HG03139 (cell line): ENCODE measurements around the gene PCGF3.
"Not testable (repeated sequence)": the region's sequence is repeated elsewhere in the genome, so short reads cannot be mapped to it uniquely, and the experiment has no call there.

Source experiments
- ATAC-seq: cut with Tn5 transposase; IDR thresholded peaks from one replicate; pipeline ENCODE4 v1.9.1; 2021; ENCODE audit not compliant: unreplicated experiment

Gene PCGF3

GRCh38 chr4:793941-794621 is 88.4 kb downstream of the PCGF3 start:
- no peak for ATAC-seq

GRCh38 chr4:794900-795725 is 89.5 kb downstream of the PCGF3 start:
- ATAC-seq, result no peak

GRCh38 chr4:795726-796119 is 90.1 kb downstream of the PCGF3 start:
- no peak for ATAC-seq

- ATAC-seq, result no peak
These were observed 90.6 kb downstream of the PCGF3 start for GRCh38 chr4:796206-796605.

- ATAC-seq, result no peak
These were observed 91.4 kb downstream of the PCGF3 start for GRCh38 chr4:797066-797465.

GRCh38 chr4:801436-802124 is 95.9 kb downstream of the PCGF3 start:
- ATAC-seq, result no peak

- no peak for ATAC-seq
These were observed 98.3 kb downstream of the PCGF3 start for GRCh38 chr4:803884-804283.

GRCh38 chr4:804804-805203 is 99.2 kb downstream of the PCGF3 start:
- ATAC-seq, result no peak

GRCh38 chr4:806979-807378 is 101.3 kb downstream of the PCGF3 start:
- ATAC-seq, result not testable (repeated sequence)

GRCh38 chr4:807792-808191 is 102.2 kb downstream of the PCGF3 start:
- ATAC-seq, result no peak

GRCh38 chr4:808860-809570 is 103.4 kb downstream of the PCGF3 start:
- no peak for ATAC-seq

- ATAC-seq, result no peak
These were observed 108.3 kb downstream of the PCGF3 start for GRCh38 chr4:813900-814299.

GRCh38 chr4:814312-814850 is 108.7 kb downstream of the PCGF3 start:
- ATAC-seq, result no peak

GRCh38 chr4:815464-816146 is 110.0 kb downstream of the PCGF3 start:
- ATAC-seq, result no peak

- ATAC-seq, result no peak
These were observed 112.7 kb downstream of the PCGF3 start for GRCh38 chr4:818106-818921.

GRCh38 chr4:819401-820229 is 114.0 kb downstream of the PCGF3 start:
- no peak for ATAC-seq
